ENCODE results near the gene ZBTB7C.

DNA sequence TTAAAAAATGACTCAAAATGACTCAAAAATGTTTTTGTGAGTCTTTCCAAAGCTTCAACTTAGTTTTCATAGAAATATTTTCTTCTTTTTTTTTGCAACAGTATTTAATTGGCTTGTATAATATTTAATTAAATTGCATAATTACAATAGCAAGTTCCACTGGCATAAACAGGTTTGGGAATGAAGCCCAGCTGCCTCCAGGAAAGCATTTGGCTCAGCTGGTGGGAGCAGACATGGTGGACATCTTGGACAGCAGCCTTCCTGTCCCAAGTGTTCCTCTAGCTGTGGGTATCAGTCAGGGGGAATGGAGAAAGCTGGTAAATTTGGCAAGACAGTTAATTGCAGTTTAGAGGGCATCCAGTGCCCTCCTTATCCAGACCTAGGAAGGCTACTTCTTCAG lies 213.4 kb downstream of the ZBTB7C start:
- TF ChIP-seq, protein P1, sequence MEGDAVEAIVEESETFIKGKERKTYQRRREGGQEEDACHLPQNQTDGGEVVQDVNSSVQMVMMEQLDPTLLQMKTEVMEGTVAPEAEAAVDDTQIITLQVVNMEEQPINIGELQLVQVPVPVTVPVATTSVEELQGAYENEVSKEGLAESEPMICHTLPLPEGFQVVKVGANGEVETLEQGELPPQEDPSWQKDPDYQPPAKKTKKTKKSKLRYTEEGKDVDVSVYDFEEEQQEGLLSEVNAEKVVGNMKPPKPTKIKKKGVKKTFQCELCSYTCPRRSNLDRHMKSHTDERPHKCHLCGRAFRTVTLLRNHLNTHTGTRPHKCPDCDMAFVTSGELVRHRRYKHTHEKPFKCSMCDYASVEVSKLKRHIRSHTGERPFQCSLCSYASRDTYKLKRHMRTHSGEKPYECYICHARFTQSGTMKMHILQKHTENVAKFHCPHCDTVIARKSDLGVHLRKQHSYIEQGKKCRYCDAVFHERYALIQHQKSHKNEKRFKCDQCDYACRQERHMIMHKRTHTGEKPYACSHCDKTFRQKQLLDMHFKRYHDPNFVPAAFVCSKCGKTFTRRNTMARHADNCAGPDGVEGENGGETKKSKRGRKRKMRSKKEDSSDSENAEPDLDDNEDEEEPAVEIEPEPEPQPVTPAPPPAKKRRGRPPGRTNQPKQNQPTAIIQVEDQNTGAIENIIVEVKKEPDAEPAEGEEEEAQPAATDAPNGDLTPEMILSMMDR (optimal IDR thresholded peaks at IDR 0.05 in 1 of 3, IDR thresholded peaks at IDR 0.05 in 1 of 3, conservative IDR thresholded peaks at IDR 0.05 in 1 of 3; ENCODE audit: extremely low read depth in 1 of 3, insufficient read depth in 2 of 3, low read length in 3 of 3), result no peak
- TF ChIP-seq EZH2 (IDR thresholded peaks at IDR 0.05; ENCODE audit: low read length), result no peak
